HG02943 (cell line): Measurements from ENCODE around the gene TTLL11.
"Not testable (repeated sequence)": the region's sequence is repeated elsewhere in the genome, so short reads cannot be mapped to it uniquely, and the experiment has no call there.

Source experiments
- ATAC-seq: cut with Tn5 transposase; IDR thresholded peaks from one replicate; pipeline ENCODE4 v1.9.1; 2021; ENCODE audit warnings: mild to moderate bottlenecking, low read depth, moderate library complexity; ENCODE audit not compliant: unreplicated experiment

Gene TTLL11

DNA sequence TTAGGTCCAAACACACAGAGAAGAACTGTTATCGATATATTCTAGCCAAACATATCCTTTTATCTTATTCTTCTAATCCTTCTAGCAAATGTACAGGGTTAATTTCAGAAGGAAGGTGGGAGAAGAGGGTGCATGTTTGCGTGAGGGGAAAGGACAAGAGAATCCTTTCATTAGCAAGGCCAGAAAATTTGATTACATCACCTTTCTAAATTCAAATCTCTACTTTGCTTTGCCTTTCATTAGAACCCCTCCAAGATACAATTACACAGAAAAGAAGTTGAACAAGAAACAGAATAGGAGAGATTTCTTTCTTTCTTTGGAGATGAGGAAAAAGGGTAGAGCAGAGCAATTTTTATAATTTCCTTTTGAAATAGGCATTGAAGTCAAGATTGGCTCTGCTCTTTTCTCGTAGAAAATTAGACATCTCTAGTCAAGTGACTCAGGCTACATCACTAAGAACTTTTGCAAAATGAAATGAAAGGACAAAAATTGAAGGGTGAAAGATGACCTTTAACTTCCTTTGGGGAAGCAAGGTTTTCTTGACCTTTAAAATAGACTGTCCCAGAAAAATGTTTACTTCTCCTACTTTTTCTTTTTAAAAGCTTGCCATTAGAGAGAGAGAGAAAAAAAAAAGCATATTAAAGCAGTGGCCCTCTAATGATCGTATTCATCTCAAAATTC, 81.2 kb downstream of the TTLL11 start:
- no peak for ATAC-seq

- no peak for ATAC-seq
Measured at GRCh38 chr9:122008559-122008958, 84.5 kb downstream of the TTLL11 start.

DNA sequence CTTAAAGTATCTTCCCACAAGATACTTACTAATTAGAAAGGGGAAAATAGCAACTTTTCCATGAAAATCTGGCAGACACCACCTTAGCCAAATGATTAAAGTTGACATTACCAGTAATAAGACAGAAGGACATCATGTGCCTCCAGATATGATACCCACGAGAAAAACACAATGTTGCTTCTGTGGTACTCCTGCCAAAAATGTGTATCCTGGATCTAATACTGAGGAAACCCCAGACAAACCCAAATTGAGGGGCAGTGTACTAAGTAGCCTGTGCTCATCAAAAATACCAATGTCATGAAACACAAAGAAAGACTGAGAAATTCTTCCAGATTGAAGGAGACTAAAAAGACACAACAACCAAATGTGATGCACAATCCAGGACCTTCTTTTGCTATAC, 85.3 kb downstream of the TTLL11 start:
- ATAC-seq: no peak

- no peak for ATAC-seq
Measured at GRCh38 chr9:122005597-122005996, 87.5 kb downstream of the TTLL11 start.

GRCh38 chr9:122004589-122004988, 88.5 kb downstream of the TTLL11 start:
- no peak for ATAC-seq

- ATAC-seq: no peak
Measured at GRCh38 chr9:122001491-122002201, 91.5 kb downstream of the TTLL11 start.

GRCh38 chr9:122000526-122000925, 92.6 kb downstream of the TTLL11 start:
- not testable (repeated sequence) for ATAC-seq

DNA sequence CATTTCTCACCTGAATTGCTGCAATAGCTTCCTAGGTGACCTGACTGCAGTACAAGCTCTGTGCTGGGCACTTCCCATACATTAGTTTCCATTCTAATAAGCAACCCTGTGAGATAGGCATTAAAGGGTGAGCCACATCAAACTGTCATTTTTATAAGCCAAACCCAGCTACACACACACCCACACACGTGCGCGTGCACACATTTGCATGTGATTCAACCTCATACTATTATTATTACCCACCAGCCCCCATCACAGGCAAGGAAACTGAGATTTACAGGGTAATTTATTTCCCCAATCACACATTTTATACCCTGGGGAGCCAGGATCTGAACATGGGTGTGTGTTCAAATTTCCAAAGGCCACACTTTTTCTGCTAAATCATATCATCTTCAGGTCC, 93.6 kb downstream of the TTLL11 start:
- ATAC-seq: no peak

GRCh38 chr9:121998513-121999049, 94.5 kb downstream of the TTLL11 start:
- ATAC-seq: no peak

DNA sequence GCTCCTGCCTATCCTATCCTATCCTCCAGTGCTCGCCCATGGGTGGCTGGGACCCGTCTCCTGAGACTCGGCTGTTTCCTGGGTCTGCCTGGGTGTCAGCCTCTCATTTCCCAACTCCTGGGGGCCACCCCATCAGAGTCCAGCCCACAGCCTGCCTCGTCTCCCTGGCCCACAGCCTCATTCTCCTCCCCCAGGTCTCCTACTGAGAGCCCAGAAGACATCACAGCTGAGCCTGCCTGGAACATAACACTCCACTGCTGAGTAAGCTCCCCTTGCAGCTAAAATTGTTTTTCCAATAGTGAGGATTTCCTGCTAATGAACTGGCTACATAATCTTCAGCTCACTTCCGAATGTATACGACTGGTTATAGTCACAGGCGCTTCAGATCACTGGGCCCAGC, 95.3 kb downstream of the TTLL11 start:
- no peak for ATAC-seq

GRCh38 chr9:121996783-121997182, 96.3 kb downstream of the TTLL11 start:
- no peak for ATAC-seq

DNA sequence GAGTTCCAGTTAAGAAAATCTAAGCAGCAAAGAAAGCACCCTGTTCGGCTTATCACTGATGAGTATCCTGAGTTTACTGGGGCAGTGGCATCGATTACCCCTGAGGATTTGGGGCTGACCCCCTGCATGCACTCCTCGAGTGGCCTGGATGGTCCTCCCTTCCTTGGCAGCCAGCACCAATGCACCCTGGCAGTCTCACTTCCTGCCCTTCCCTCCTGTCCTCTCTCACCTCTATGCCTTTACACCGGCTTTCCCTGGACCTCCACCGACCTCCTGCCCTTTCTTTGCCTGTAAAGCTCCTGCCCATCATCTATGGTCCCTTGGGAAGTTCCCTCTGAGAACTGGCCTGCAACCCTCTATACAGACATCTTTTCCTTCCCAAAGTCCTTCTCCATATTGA, 97.1 kb downstream of the TTLL11 start:
- ATAC-seq: no peak

DNA sequence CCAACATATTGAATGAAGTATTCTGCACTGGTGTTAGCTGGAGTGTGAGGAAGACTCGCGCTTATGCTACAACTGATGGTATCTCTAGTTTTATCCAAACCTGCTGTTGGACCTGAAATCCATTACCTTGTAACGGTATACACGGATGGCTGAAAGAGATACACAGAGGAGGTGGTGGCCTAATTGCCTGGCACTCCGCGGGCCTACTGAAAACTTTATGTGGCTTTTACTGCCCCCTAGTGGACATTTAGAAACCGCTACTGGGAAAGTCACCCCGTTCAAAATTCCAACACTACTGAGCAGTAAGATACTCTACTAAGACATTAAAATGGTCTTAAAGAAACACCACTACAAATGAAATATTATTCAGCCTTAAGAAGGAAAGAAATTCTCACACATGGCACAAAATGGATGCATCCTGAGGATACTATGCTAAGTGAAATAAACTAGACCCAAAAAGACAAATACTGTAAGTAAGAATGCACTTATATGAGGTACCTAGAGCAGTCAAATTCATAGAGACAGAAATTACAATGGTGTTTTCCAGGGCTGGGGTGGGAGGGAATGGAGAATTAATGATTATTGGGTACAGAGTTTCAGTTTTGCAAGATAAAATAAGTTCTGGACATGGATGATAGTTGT, 100.4 kb downstream of the TTLL11 start:
- ATAC-seq: no peak

DNA sequence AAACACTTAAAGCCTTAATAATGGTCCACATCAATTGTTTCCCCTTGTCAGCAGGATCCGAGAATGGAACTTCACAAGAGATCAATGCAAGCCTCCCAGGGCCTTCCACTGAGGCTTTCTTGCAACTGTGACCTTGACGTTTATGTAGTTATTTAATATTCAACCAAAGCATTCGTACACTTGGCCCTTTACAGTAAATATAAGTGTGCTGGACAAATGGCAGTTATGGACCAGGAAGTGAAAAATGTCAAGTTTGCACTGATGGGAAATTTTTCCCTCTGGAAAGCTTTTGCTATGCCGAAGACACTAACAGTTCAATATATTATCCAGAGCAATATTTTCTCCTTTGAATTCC, 101.8 kb downstream of the TTLL11 start:
- ATAC-seq: no peak

GRCh38 chr9:121990600-121991306, 102.4 kb downstream of the TTLL11 start:
- no peak for ATAC-seq

GRCh38 chr9:121989010-121989409, 104.1 kb downstream of the TTLL11 start:
- ATAC-seq: no peak

DNA sequence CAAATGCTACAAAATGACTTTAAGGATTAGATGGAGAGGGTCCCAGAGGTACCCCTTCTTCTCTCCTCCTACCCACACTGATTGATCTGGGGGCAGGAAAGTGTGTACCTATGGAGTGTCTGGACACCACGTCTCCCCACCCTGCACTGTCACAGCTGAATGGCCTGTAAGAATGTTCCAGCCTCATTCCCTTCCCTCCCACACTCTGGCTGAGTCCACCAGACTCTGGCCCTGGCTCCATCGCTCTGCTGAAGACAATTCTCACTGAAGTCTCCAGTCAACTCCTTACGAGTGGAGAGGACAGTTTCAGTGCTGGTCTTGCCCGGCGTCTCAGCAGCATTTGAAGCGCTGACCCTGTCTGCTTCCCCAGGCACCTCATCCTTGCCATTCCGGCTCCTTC, 105.8 kb downstream of the TTLL11 start:
- no peak for ATAC-seq

DNA sequence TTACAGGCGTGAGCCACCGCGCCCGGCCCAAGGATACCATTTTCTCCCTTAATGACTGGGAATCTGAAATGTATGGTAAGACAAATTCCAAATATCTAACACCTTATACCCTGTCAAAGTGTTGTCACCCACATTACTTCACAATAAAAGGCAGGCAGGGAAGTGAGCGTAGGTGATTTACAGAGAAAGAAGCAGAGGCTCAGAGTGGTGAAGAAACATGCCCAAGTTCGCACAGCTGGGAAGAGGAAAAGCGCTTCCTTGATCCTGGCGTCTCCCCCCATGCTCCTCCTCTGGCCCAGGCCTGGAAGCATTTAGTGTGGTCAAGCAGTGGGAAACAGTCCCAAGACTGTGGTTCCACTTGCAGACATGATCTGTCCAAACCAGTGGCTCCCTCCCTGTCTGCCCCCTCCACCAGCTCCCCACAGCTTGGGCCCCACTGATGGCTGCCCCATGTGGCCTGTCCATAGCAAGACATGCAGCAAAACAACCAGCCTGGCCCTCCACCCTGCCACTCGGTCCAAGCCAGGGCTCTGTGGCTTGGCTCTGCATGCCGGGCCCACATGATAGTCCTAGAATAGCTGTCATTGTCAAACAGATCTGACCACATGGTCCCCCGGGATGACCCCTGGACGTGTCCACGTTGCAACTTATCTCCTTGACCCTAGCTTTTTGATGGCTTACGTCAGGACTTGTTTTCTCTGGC, 107.2 kb downstream of the TTLL11 start:
- ATAC-seq: no peak

GRCh38 chr9:121984726-121985402, 108.2 kb downstream of the TTLL11 start:
- ATAC-seq: no peak

- no peak for ATAC-seq
Measured at GRCh38 chr9:121983736-121984135, 109.4 kb downstream of the TTLL11 start.
